Activated effector memory CD4-positive, alpha-beta T cell treated with anti-CD3 and anti-CD28 coated beads, Interleukin-2, amount 50 U/mL, for 16 hours (primary cell): Measurements from ENCODE around the gene CPA1.
"Not testable (repeated sequence)": the region's sequence is repeated elsewhere in the genome, so short reads cannot be mapped to it uniquely, and the experiment has no call there.

Experiments used
- DNase-seq: peaks from one replicate; pipeline ENCODE4 v3.0.0-alpha.2; 2020

CPA1 gene

DNA sequence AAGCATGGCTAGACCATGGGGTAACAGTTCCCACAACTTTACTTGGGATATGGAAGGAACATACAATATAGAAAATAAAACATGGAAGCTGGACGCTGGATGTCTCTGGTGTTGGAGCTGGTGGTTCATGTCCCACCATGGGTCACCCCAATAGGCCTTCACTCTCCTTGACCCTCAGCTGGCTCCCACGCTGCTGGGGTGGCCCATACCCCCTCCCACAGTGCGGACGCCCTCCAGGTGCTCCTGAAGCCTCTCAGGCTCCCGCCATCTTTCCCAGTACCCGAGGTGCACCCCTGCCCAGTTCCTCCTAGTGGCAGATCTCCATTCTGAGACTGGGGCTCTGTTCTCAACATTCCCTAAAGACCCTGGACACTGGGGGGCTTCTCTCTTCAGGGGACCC is 5.8 kb upstream of the CPA1 start:
- peak; percentile 54 for DNase-seq

DNA sequence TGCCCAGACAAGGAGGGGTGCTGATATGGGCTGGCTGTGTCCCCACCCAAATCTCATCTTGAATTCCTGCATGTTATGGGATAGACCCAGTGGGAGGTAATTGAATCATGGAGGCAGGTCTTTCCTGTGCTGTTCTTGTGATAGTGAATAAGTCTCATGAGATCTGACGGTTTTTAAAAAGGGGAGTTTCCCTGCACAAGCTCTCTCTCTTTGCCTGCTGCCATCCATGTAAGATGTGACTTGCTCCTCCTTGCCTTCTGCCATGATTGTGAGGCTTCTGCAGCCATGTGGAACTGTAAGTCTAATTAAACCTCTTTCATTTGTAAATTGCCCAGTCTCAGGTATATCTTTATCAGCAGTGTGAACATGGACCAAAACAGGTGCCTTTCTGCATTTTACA is 3.8 kb upstream of the CPA1 start:
- not testable (repeated sequence) for DNase-seq

GRCh38 chr7:130377178-130377577 is 3.1 kb upstream of the CPA1 start:
- peak; percentile 34 for DNase-seq

- DNase-seq, result peak; percentile 19
Observed at GRCh38 chr7:130379019-130379418, 1.3 kb upstream of the CPA1 start.

GRCh38 chr7:130379532-130379920 is 768 bp upstream of the CPA1 start:
- DNase-seq, result peak; percentile 57

GRCh38 chr7:130380861-130381455 is 664 bp downstream of the CPA1 start:
- DNase-seq, result peak; percentile 52

GRCh38 chr7:130381468-130382312 is 1.4 kb downstream of the CPA1 start:
- DNase-seq, result peak; percentile 55

- DNase-seq, result peak; percentile 45
Observed at GRCh38 chr7:130383187-130383980, 3.1 kb downstream of the CPA1 start.

- no peak for DNase-seq
Observed at GRCh38 chr7:130384371-130384801, 4.1 kb downstream of the CPA1 start.

DNA sequence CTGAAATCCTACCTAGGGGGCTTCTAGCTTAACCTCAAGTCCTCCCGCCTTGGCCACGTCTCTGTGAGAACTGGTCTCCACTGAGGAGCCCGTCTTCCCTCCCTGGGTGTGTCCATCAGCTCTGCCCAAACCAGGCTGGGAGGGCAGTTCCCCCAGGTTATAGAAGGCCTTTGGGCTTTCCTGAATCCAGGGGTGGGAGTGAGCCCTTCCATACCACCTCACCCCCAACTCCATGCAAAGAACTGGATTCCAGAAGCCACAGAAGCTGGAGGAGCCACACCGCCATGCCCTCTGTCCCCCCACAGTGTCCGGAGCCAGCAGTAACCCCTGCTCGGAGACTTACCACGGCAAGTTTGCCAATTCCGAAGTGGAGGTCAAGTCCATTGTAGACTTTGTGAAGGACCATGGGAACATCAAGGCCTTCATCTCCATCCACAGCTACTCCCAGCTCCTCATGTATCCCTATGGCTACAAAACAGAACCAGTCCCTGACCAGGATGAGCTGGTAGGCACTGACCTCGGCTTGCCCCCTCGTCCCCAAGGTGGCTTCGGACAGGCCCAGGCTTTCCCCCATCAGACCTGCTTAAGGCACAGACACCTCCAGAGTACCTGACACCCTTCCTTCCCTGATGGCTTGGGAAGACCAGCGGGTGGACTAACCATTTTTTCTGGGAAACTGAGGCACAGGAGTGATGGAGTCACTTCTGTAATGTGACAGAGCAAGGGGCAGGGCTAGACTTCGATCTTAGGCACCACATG is 4.7 kb downstream of the CPA1 start:
- peak; percentile 38 for DNase-seq

GRCh38 chr7:130385600-130386066 is 5.3 kb downstream of the CPA1 start:
- no peak for DNase-seq

DNA sequence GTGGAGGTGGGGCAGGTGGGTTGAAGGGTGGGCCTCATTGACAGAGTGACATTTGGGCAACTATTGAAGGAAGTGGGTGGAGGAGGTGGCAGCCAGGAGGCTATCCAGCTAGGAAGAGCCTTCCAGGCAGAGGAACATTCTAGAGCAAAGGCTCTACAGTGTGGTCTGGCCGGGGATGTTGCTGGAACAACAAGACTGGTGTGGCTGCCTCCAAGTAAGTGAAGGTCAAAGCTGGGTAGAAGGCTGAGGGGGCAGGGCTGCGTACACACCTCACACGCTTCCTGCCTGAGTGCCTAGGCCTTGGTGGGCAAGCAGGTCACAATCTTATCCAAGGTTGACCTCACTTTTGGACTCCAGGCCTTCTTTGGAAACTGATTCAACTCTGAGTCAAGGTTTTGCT is 6.6 kb downstream of the CPA1 start:
- no peak for DNase-seq

- DNase-seq, result no peak
Observed at GRCh38 chr7:130387306-130387627, 7.0 kb downstream of the CPA1 start.

GRCh38 chr7:130387628-130388403 is 7.5 kb downstream of the CPA1 start:
- DNase-seq, result no peak

DNA sequence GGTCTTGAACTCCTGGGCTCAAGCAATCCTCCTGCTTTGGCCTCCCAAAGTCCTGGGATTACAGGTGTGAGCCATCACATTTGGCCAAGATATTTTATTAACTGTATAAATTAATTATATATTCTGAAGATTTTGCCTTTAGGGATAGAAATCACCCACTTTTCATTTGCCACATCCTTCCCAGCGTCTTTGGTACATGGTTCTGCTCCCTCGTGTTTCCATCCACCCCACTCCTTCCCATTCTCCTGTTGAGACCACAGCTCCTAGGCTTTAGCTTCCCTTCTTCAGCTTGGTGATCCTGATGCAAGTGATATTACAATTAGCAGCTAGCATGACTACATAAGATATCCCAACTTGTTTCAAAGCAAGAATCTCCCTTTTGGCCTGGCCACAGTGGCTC is 8.4 kb downstream of the CPA1 start:
- no peak for DNase-seq

GRCh38 chr7:130390486-130390885 is 10.2 kb downstream of the CPA1 start:
- DNase-seq, result no peak

DNA sequence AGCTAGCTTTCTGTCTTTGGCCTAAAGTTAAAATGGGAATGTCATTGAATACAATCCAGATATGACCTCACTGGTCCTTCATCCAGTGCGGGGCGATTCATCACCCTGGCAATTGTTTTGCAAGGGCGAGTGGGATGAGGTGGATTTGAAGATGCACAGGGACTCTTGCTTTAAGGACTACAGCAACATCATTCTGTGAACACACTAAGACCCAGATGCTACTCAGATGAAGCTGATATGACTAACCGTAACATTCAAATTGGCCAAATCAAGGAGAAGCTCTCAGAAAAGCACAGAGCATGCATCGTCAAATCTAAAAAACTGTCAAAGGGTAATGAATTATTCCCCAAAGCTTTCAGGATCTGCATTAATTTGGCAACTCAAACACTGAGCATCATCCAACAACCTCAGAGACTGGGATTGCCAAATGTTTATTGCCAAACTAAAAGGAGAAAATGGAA is 12.8 kb downstream of the CPA1 start:
- no peak for DNase-seq

DNA sequence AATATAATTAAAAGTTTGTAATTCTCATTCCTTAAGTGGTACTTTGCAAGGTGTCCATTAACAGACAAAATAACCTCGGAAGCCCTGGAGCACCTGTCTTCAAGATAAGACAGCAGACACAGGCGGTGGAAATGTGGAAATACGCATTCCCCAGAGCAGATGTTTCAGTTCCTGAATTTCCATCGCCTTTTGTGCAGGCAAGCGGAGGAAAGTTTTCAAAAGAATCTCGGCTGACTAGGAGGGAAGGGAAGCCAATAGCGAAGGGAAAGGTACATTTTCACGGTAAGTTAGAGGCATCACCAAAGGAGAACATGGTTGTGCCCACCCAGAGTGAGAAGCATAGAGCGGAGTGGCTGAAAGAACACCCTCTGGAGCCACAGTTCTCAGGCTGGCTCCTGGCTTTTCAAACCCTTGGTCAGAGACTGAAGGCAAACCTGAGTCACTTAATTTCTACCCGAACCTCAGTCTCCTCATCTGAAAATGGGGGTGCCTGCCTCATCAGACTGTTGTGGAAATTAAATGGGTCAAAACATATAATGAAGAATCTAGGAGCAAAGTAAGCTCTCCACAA is 13.6 kb downstream of the CPA1 start:
- no peak for DNase-seq

DNA sequence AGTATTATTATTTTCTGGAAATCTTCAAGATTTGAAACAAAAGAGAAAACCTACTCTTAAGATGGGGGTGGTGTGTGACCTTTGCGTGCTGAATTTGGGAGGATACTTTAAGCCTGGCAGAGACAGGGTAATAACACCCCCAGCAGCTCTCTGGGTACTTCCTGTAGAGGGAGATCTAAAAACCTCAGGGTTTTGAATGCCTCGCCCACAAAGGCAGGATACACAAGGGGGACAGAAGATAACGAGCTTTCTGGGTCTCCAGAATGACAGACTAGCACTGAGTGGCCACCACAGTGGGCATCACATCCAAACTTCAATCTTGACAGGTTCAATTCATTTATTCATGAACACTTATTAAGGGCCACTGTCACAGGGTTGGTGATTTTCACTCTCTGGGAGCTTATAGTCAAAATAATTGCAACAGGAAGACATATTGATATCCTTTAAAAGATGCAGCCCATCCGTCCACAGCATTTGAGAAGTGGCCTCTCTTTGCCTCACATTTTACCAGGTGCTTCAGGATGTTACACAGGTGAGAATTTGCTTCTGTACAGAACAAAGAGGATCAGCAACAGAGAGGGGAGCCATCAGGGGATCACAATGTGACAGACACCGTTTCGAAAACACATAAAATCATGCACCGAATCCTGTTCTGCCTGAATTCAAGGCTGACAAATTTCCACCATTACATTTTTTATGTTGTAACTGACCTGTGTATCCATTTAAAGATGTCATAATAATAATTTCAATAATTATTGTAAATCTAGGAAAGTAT is 14.3 kb downstream of the CPA1 start:
- DNase-seq, result no peak

DNA sequence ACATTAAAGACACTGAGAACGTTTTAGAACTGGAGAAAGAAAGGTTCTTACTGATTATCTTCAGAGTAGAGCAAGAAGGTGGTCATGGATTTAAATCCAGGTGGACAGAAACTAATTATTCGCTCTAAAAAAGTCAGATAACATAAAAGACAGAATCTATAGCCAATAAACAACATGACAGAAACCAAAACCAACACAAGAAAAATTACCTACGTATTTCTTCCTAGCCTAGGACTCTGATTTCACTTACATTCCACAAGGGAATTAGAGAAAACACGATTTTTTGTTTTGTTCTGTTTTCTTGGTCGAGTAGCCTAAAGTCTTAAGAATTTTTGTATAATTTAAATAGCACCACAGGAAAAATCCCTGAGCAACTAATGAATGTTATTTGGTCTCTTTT is 15.1 kb downstream of the CPA1 start:
- no peak for DNase-seq

DNA sequence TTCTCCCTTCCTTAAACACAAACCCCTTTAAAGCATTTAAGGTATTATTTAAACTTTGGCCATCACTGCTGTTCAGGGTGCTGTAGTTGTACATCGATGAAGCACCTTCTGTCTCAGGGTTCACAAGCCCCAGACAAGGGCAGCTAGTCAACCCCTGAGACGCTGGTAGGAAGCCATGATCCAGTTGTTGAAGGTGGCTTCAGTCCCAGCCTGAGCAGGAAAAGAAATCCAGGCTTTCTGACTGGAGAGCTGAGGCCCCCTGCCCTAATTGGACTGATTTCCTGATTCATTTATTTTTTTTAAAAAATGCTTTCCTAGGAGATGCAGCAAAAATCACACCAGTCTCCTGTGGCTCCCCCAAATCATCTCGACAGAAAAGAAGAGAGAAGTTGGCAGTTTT is 15.8 kb downstream of the CPA1 start:
- no peak for DNase-seq
